HepG2 (cell line): ENCODE data around the gene SUCLG2. TPM values are rescaled to one million over a fixed set of nuclear protein-coding genes. Genes with fewer than 3 reads are reported as not detected.

Experiments
- ATAC-seq: fragments of 200-7000 bp; cut with Tn5 transposase; 3 replicates; pipeline ENCODE4 v1.9.1; 2020; ENCODE audit warnings: mild to moderate bottlenecking, moderate library complexity
- BruUV-seq: library from RNA; stranded (reverse); fragments of 400-500 nt; replicated peaks from 2 replicates; lab custom pipeline; 2021; lab: Mats Ljungman, UMichigan
- CTCF ChIA-PET: fragments of 300-600 bp; formaldehyde crosslinking; extraction: SDS; loops from one replicate; lab custom pipeline; 2021; ENCODE audit warnings: low total read pairs, inconsistent platforms, low intra/inter-chr PET ratio; lab: Yijun Ruan, JAX
- POLR2A ChIA-PET: fragments of 350-600 bp; sonication (Branson Sonifier 250); formaldehyde crosslinking; loops from one replicate; lab custom pipeline; 2020; ENCODE audit warnings: antibody characterized with exemption, inconsistent platforms; lab: Yijun Ruan, JAX
- DNase-seq: peaks from one replicate; pipeline ENCODE4 v3.0.0-alpha.2; 2015; ENCODE audit warnings: low spot score
- FAIRE-seq: peaks from 3 replicates; lab custom pipeline; 2011; peaks lifted over from hg19 to GRCh38; lab: Jason Lieb, UNC
- H2AFZ ChIP-seq: one replicate; pipeline ENCODE4 v1.6.1; 2011; ENCODE audit warnings: low read length, inconsistent platforms
- H3K27ac ChIP-seq: fragments of 300-600 bp; 3 replicates; pipeline ENCODE4 v1.8.0; 2011; ENCODE audit warnings: mixed run types, mild to moderate bottlenecking, mixed read lengths, low read length, inconsistent platforms; ENCODE audit not compliant: insufficient read depth; ENCODE audit errors: extremely low read length
- H3K27me3 ChIP-seq, 2 experiments: fragments of 200-600 bp in 1 of 2; 2 replicates in 1 of 2; 3 replicates in 1 of 2; pipeline versions ENCODE4 v1.6.0 to v1.8.0; 2011; ENCODE audit warnings: low read length in 2 of 2, mild to moderate bottlenecking in 2 of 2, moderate library complexity in 2 of 2, inconsistent platforms in 1 of 2; ENCODE audit not compliant: insufficient read depth in 2 of 2, control insufficient read depth in 1 of 2
- H3K36me3 ChIP-seq, 2 experiments: fragments of 200-600 bp in 1 of 2; replicated peaks in 1 of 2; 2 replicates in 1 of 2; 3 replicates in 1 of 2; pipeline versions ENCODE4 v1.5.1 to v1.8.0; 2011; ENCODE audit warnings: low read length in 2 of 2, inconsistent platforms in 1 of 2; ENCODE audit not compliant: insufficient read depth in 2 of 2, control insufficient read depth in 1 of 2
- H3K4me1 ChIP-seq: 2 replicates; pipeline ENCODE4 v1.5.1; 2012; ENCODE audit warnings: low read length, inconsistent platforms; ENCODE audit not compliant: insufficient read depth
- H3K4me2 ChIP-seq: 2 replicates; pipeline ENCODE4 v1.6.0; 2011; ENCODE audit warnings: low read depth, low read length, inconsistent platforms
- H3K4me3 ChIP-seq, 3 experiments: fragments of 200-600 bp in 1 of 3; sonication (generic), shearing (Covaris generic) in 1 of 3; replicated peaks in 1 of 3; 2 replicates each; pipeline ENCODE4 v1.5.1; 2011 to 2016; ENCODE audit warnings: low read length in 3 of 3, inconsistent platforms in 2 of 3, low read depth in 2 of 3, mild to moderate bottlenecking in 2 of 3, control low read depth in 1 of 3, mixed read lengths in 1 of 3; ENCODE audit not compliant: insufficient read depth in 1 of 3
- H3K79me2 ChIP-seq: one replicate; pipeline ENCODE4 v1.6.1; 2011; ENCODE audit warnings: low read length, inconsistent platforms; ENCODE audit not compliant: insufficient read depth
- H3K9ac ChIP-seq: 2 replicates; pipeline ENCODE4 v1.6.0; 2011; ENCODE audit warnings: mild to moderate bottlenecking, low read depth, low read length, inconsistent platforms; ENCODE audit not compliant: insufficient read depth
- H3K9me3 ChIP-seq: 2 replicates; pipeline ENCODE4 v1.5.1; 2012; ENCODE audit warnings: mild to moderate bottlenecking, low read length
- H4K20me1 ChIP-seq: 2 replicates; pipeline ENCODE4 v1.6.0; 2011; ENCODE audit warnings: inconsistent platforms, mild to moderate bottlenecking, low read length, moderate library complexity; ENCODE audit not compliant: insufficient read depth
- GZF1 ChIP-seq: sonication (generic); formaldehyde crosslinking; IDR thresholded peaks from 2 replicates; pipeline ENCODE4 v1.5.1; 2020; ENCODE audit warnings: mild to moderate bottlenecking, missing genetic modification reagents
- TRIM22 ChIP-seq: fragments of 450-650 bp; IDR thresholded peaks from 2 replicates; pipeline ENCODE4 v1.6.1; 2017
- ZC3H4 ChIP-seq: sonication (generic); formaldehyde crosslinking; IDR thresholded peaks from 2 replicates; pipeline ENCODE4 v1.4.0; 2020; ENCODE audit warnings: missing genetic modification reagents, borderline replicate concordance
- ZNF335 ChIP-seq: sonication (generic); formaldehyde crosslinking; IDR thresholded peaks from 2 replicates; pipeline ENCODE4 v1.4.0; 2020; ENCODE audit warnings: missing genetic modification reagents
- ZNF576 ChIP-seq: sonication (generic); formaldehyde crosslinking; IDR thresholded peaks from 2 replicates; pipeline ENCODE4 v1.4.0; 2020; ENCODE audit warnings: mild to moderate bottlenecking, missing genetic modification reagents
- ZNF776 ChIP-seq: sonication (generic); formaldehyde crosslinking; IDR thresholded peaks from 2 replicates; pipeline ENCODE4 v1.4.0; 2020; ENCODE audit warnings: mild to moderate bottlenecking, missing genetic modification reagents
- in situ Hi-C: cut with HindIII; loops from 2 replicates; pipeline ENCODE4 v1.10.0; 2017; ENCODE audit warnings: low pct_unique_long_range_greater_than_20kb; ENCODE audit not compliant: extremely low pct_ligation_motif_present
- intact Hi-C: fragments of 100-400 bp; cut with micrococcal nuclease; formaldehyde crosslinking; loops from one replicate; pipeline ENCODE4 v1.10.0; 2022; ENCODE audit not compliant: unreplicated experiment
- polyA plus RNA-seq, 8 experiments: library from polyadenylated mRNA; depleted of rRNA in 3 of 8; stranded (reverse) in 7 of 8; unstranded in 1 of 8; fragments of >200 nt; fragmentation: Illumina TruSeq in 4 of 8; extraction: Trizol in 4 of 8; gene quantifications; 2 replicates each; pipeline versions ENCODE4 v1.2.1 to v1.2.3, GENCODE V29; 2011 to 2016; ENCODE audit warnings: low read depth in 4 of 8, missing spikeins in 1 of 8, mixed read lengths in 1 of 8; ENCODE audit not compliant: insufficient read depth in 1 of 8
- total RNA-seq, 5 experiments: library from RNA; depleted of rRNA; stranded (reverse); fragments of >200 nt; fragmentation: Illumina TruSeq; extraction: Trizol; gene quantifications; 2 replicates each; pipeline ENCODE4 v1.2.3, GENCODE V29; 2016; ENCODE audit warnings: low read depth in 1 of 5
- TF ChIP-seq, protein P1 (sequence below): sonication (generic); formaldehyde crosslinking; conservative IDR thresholded peaks from 2 replicates; pipeline ENCODE4 v1.4.0; 2020; ENCODE audit warnings: missing genetic modification reagents

The SUCLG2 gene
- total and polyA plus RNA-seq, 2 of the 13 experiments (the other 11 are each of a cell fraction or from before 2014, with no cell fraction given), result 21.4 to 64.9 TPM

DNA sequence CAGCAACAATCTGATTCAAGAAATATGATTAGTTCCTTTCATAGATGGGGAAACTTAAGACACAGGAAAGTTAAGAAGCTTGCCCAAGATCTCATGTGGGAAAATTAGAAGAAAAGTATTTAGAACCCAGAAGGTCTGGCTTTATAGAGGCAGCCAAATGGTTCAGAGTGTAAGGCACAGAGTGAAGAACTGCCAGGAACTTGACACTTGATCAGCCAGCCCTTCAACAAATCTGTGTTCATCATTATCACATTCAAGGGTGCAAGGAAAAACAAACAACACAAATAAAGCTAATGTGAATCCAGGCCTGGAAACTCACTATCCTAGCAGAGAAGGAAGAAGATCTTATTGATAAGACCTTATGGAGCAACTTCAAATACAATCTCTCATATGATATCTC is 62.4 kb downstream of the SUCLG2 start:
- Histone ChIP-seq H3K79me2 (no peaks in the 10 kb centered on the region), H3K4me3 (no peak overlapping the region), H3K27ac (no peak overlapping the region), H3K9me3 (no peaks in the 10 kb centered on the region), H3K36me3 (peaks cover 0 to 2% of the 10 kb centered on the region in 2 experiments; a peak in 2 of 5 replicates), H3K9ac (no peak overlapping the region), H4K20me1 (no peaks in the 10 kb centered on the region), H3K4me1 (peaks cover 30% of the 10 kb centered on the region), H3K27me3 (no peaks in the 10 kb centered on the region), H3K4me2 (no peak overlapping the region), H2AFZ (no peak overlapping the region)
- DNase-seq (no peak), FAIRE-seq (no peak), ATAC-seq (no peak)
- BruUV-seq, result no TSS peak
- in situ Hi-C loops (loop anchor here (25.0 kb wide), 1 partner anchor 195 kb away; no protein-coding TSS in a partner anchor), intact Hi-C loops (loop anchor here (5.0 to 10.0 kb wide), 2 partner anchors 60 to 273 kb away; partner anchors contain the start of gene SUCLG2)
- TF ChIP-seq ZNF776 (CRISPR knock-in tag), result no peak
- TF ChIP-seq ZC3H4, result no peak
- TF ChIP-seq GZF1 (CRISPR knock-in tag), result no peak
- no peak for TF ChIP-seq ZNF576 (CRISPR knock-in tag)
- TF ChIP-seq, protein P1, sequence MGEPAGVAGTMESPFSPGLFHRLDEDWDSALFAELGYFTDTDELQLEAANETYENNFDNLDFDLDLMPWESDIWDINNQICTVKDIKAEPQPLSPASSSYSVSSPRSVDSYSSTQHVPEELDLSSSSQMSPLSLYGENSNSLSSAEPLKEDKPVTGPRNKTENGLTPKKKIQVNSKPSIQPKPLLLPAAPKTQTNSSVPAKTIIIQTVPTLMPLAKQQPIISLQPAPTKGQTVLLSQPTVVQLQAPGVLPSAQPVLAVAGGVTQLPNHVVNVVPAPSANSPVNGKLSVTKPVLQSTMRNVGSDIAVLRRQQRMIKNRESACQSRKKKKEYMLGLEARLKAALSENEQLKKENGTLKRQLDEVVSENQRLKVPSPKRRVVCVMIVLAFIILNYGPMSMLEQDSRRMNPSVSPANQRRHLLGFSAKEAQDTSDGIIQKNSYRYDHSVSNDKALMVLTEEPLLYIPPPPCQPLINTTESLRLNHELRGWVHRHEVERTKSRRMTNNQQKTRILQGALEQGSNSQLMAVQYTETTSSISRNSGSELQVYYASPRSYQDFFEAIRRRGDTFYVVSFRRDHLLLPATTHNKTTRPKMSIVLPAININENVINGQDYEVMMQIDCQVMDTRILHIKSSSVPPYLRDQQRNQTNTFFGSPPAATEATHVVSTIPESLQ (CRISPR knock-in tag), result no peak
- TF ChIP-seq TRIM22, result no peak
- no peak for TF ChIP-seq ZNF335 (CRISPR knock-in tag)
- CTCF ChIA-PET, result no interaction called here
- POLR2A ChIA-PET, result no interaction called here
